Measurements from ENCODE around the gene PLA2R1.

PLA2R1 gene

GRCh38 chr2:160108646-160109045 lies 46.2 kb upstream of the PLA2R1 start:
- Histone ChIP-seq H3K9ac (ENCODE audit: low read length) (no peak overlapping the region), H3K36me3 (replicated peaks; ENCODE audit: low read depth, low read length) (no peaks in the 10 kb centered on the region), H3K9me3 (ENCODE audit: insufficient read depth, low read length) (no peaks in the 10 kb centered on the region), H3K4me1 (ENCODE audit: low read length) (peaks cover 25% of the 10 kb centered on the region), H3K79me2 (ENCODE audit: low read length) (no peaks in the 10 kb centered on the region), H3K4me3 (ENCODE audit: low read length) (no peak overlapping the region), H3K4me2 (ENCODE audit: low read length) (no peak overlapping the region), H3K27me3 (ENCODE audit: low read depth, low read length) (peaks cover 42% of the 10 kb centered on the region), H3K27ac (ENCODE audit: low read length) (no peak overlapping the region), H4K20me1 (ENCODE audit: insufficient read depth, low read length) (no peaks in the 10 kb centered on the region), H2AFZ (ENCODE audit: low read depth, low read length) (no peak overlapping the region)
- TF ChIP-seq EZH2phosphoT487 (IDR thresholded peaks at IDR 0.05; ENCODE audit: low read depth) (no peak), CTCF (IDR thresholded peaks at IDR 0.05; ENCODE audit: low read depth, low read length) (no peak)

GRCh38 chr2:160105366-160105765 lies 43.0 kb upstream of the PLA2R1 start:
- no peak overlapping the region for H2AFZ ChIP-seq (ENCODE audit: low read depth, low read length)
- peaks cover 23% of the 10 kb centered on the region for H3K27me3 ChIP-seq (ENCODE audit: low read depth, low read length)
- H3K36me3 ChIP-seq (replicated peaks; ENCODE audit: low read depth, low read length), result no peaks in the 10 kb centered on the region
- no peak overlapping the region for H3K9ac ChIP-seq (ENCODE audit: low read length)
- H3K27ac ChIP-seq (ENCODE audit: low read length), result no peak overlapping the region
- no peak overlapping the region for H3K4me2 ChIP-seq (ENCODE audit: low read length)
- TF ChIP-seq EZH2phosphoT487 (IDR thresholded peaks at IDR 0.05; ENCODE audit: low read depth), result no peak
- TF ChIP-seq CTCF (IDR thresholded peaks at IDR 0.05; ENCODE audit: low read depth, low read length), result no peak
- no peaks in the 10 kb centered on the region for H3K9me3 ChIP-seq (ENCODE audit: insufficient read depth, low read length)
- H3K4me1 ChIP-seq (ENCODE audit: low read length), result peaks cover 7% of the 10 kb centered on the region
- H3K4me3 ChIP-seq (ENCODE audit: low read length), result no peak overlapping the region
- H4K20me1 ChIP-seq (ENCODE audit: insufficient read depth, low read length), result no peaks in the 10 kb centered on the region
- H3K79me2 ChIP-seq (ENCODE audit: low read length), result no peaks in the 10 kb centered on the region

- Histone ChIP-seq H3K36me3 (replicated peaks; ENCODE audit: low read depth, low read length) (no peaks in the 10 kb centered on the region), H4K20me1 (ENCODE audit: insufficient read depth, low read length) (no peaks in the 10 kb centered on the region), H3K27me3 (ENCODE audit: low read depth, low read length) (peaks cover 23% of the 10 kb centered on the region), H3K9ac (ENCODE audit: low read length) (no peak overlapping the region), H2AFZ (ENCODE audit: low read depth, low read length) (no peak overlapping the region), H3K4me3 (ENCODE audit: low read length) (no peak overlapping the region), H3K79me2 (ENCODE audit: low read length) (no peaks in the 10 kb centered on the region), H3K4me1 (ENCODE audit: low read length) (0 out of 2 replicates have a peak, but pooled peaks cover 3% of the 10 kb centered on the region), H3K4me2 (ENCODE audit: low read length) (no peak overlapping the region), H3K9me3 (ENCODE audit: insufficient read depth, low read length) (no peaks in the 10 kb centered on the region), H3K27ac (ENCODE audit: low read length) (no peak overlapping the region)
- no peak for TF ChIP-seq EZH2phosphoT487 (IDR thresholded peaks at IDR 0.05; ENCODE audit: low read depth)
- TF ChIP-seq CTCF (IDR thresholded peaks at IDR 0.05; ENCODE audit: low read depth, low read length), result no peak
Measured at GRCh38 chr2:160104115-160104514, 41.7 kb upstream of the PLA2R1 start.

- no peak overlapping the region for H3K27ac ChIP-seq (ENCODE audit: low read length)
- H2AFZ ChIP-seq (ENCODE audit: low read depth, low read length), result no peak overlapping the region
- TF ChIP-seq EZH2phosphoT487 (IDR thresholded peaks at IDR 0.05; ENCODE audit: low read depth) (no peak), CTCF (IDR thresholded peaks at IDR 0.05; ENCODE audit: low read depth, low read length) (no peak)
- no peaks in the 10 kb centered on the region for H3K27me3 ChIP-seq (ENCODE audit: low read depth, low read length)
- no peaks in the 10 kb centered on the region for H3K9me3 ChIP-seq (ENCODE audit: insufficient read depth, low read length)
- no peaks in the 10 kb centered on the region for H3K36me3 ChIP-seq (replicated peaks; ENCODE audit: low read depth, low read length)
- H3K9ac ChIP-seq (ENCODE audit: low read length), result no peak overlapping the region
- H3K4me3 ChIP-seq (ENCODE audit: low read length), result no peak overlapping the region
- H3K79me2 ChIP-seq (ENCODE audit: low read length), result no peaks in the 10 kb centered on the region
- no peak overlapping the region for H3K4me2 ChIP-seq (ENCODE audit: low read length)
- no peaks in the 10 kb centered on the region for H3K4me1 ChIP-seq (ENCODE audit: low read length)
- H4K20me1 ChIP-seq (ENCODE audit: insufficient read depth, low read length), result no peaks in the 10 kb centered on the region
Measured at GRCh38 chr2:160097326-160097725, 34.9 kb upstream of the PLA2R1 start.

Measured in OCI-LY3 (cell line).